IPS-18c (cell line): ENCODE data around the gene FAM53A.
A peak's percentile ranks its signal among the peaks of the same experiment; 100 is the strongest.

Experiments used
- H3K4me3 ChIP-seq: 2 replicates; pipeline ENCODE4 v1.7.0; 2013; ENCODE audit warnings: low read depth, mild to moderate bottlenecking, low read length, moderate library complexity; ENCODE audit not compliant: insufficient read depth
- H3K9me3 ChIP-seq: one replicate; pipeline ENCODE4 v1.6.1; 2013; ENCODE audit warnings: mild to moderate bottlenecking, low read length, moderate library complexity; ENCODE audit not compliant: control insufficient read depth, insufficient read depth

The FAM53A gene

DNA sequence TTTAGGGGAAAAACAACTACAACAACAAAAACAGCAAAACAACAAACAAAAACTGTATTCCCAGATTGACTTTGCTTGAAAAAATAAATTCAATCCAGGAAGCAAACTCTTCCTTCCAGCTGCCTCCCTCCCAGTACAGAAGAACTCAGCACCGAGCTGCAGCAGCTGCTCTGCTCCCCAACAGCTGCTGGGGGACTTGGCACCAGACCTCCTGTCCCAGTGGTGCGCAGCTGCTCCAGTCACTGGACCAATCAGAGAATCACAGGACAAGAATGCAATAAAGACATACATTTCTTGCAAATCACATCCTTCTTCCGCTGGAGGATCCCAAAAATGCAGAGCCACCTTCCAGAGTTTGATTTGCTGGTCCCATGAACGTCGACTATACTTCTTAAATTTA lies 11.8 kb upstream of the FAM53A start:
- no peak overlapping the region for H3K4me3 ChIP-seq

GRCh38 chr4:1693131-1693896 lies 9.2 kb upstream of the FAM53A start:
- no peak overlapping the region for H3K4me3 ChIP-seq

More for the DNA sequence above, 11.8 kb upstream of the FAM53A start:
- H3K9me3 ChIP-seq: peaks cover 2% of the 10 kb centered on the region

GRCh38 chr4:1691737-1692373 lies 7.7 kb upstream of the FAM53A start:
- H3K4me3 ChIP-seq: no peak overlapping the region
- H3K9me3 ChIP-seq: no peaks in the 10 kb centered on the region

More at GRCh38 chr4:1693131-1693896, 9.2 kb upstream of the FAM53A start:
- peaks cover 2% of the 10 kb centered on the region for H3K9me3 ChIP-seq

DNA sequence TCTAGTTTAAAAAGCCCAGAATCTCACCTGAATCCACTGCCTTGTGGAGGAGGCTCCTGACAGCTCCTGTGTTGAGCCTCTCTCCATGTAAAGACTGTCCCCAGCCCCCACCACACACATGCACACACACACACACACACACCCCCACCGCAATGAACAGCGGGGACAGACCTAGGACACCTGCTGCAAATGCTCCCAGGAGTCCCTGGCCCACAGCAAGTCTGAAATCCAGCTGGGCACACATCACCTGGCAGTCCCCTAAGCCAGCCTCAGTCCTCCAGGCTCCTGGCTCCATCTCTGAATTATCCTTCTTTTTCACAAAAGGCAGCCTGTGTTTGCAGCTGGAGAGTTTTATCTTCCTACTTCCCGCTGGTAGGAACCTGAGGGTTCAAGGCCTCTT lies 6.6 kb upstream of the FAM53A start:
- H3K9me3 ChIP-seq: no peaks in the 10 kb centered on the region

GRCh38 chr4:1686440-1687036 lies 2.4 kb upstream of the FAM53A start:
- no peak overlapping the region for H3K4me3 ChIP-seq
- peaks cover 4% of the 10 kb centered on the region for H3K9me3 ChIP-seq

More for the DNA sequence above, 6.6 kb upstream of the FAM53A start:
- H3K4me3 ChIP-seq: no peak overlapping the region

GRCh38 chr4:1685235-1686150 lies 1.4 kb upstream of the FAM53A start:
- no peak overlapping the region for H3K4me3 ChIP-seq
- H3K9me3 ChIP-seq: peaks cover 4% of the 10 kb centered on the region

DNA sequence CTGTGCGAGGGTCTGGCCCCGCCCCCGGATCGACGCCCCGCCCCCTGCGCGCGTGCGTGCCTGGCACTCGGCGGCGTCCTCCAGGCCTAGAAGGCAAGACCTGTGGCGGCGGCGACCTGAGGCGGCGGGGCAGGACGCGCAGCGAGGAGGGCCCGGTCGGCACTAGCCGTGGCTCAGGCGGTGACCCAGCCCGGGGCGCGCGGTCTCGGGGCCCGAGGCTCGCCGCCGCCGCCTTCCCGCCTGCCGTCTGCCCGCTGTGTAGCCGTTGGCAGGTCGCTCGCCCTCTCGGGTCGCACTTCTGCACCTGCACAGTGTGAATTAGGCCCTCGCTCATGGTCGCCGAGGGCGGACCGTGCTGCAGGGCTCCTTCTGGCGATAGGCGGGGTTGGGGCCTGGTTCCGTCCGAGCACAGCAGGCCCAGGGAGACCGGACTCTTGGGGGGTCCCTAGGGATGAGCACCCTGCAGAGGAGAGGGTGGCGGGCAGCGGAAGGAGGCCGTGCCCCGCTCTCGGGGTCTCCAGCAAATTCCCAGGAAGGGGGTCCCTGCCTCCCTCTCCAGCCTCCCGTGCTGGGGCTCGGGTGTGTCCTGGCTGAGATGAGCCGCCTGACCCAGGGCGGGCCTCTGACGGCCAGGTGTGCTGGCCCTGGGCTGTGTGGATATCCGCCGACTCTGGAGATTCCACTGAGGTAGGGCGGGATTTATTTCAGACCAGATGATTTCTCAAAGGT lies 557 bp upstream of the FAM53A start:
- peak overlapping the region; percentile 34; the same call in 1 of the 2 replicates for H3K4me3 ChIP-seq
- H3K9me3 ChIP-seq: peaks cover 4% of the 10 kb centered on the region

DNA sequence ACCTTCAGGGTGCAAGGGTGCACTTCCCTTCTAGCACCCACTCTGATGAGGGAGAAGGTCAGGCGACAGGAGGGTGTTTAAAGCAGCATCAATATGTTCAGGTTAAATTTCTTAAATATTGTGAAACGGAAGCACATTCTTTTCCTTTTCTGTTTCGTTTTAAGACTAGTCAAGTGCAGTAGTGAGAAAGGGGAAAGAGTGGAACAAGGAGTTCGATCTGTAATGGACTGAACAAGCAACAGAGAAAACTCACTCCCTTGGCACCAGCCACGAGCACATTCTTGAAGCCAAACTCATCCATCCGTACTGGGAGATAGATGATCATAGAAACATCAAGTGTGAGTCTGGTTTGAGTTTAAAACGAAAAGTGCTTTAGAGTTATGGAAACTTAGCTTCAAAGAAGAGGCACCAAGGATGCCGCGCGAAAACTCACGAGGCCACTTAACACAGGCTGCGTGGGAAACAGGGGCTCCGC lies 815 bp downstream of the FAM53A start:
- H3K4me3 ChIP-seq: peak overlapping the region; percentile 73
- peaks cover 4% of the 10 kb centered on the region for H3K9me3 ChIP-seq

- Histone ChIP-seq H3K4me3 (peak overlapping the region; percentile 73; the same call in 1 of the 2 replicates), H3K9me3 (peaks cover 4% of the 10 kb centered on the region)
These were observed 1.3 kb downstream of the FAM53A start for GRCh38 chr4:1682860-1683259.

- peaks cover 2% of the 10 kb centered on the region for H3K9me3 ChIP-seq
These were observed 5.9 kb downstream of the FAM53A start for GRCh38 chr4:1678244-1678643.

GRCh38 chr4:1676605-1677525 lies 7.2 kb downstream of the FAM53A start:
- Histone ChIP-seq H3K4me3 (no peak overlapping the region), H3K9me3 (no peaks in the 10 kb centered on the region)

More at GRCh38 chr4:1678244-1678643, 5.9 kb downstream of the FAM53A start:
- no peak overlapping the region for H3K4me3 ChIP-seq

GRCh38 chr4:1675802-1676137 lies 8.3 kb downstream of the FAM53A start:
- Histone ChIP-seq H3K9me3 (no peaks in the 10 kb centered on the region), H3K4me3 (no peak overlapping the region)

DNA sequence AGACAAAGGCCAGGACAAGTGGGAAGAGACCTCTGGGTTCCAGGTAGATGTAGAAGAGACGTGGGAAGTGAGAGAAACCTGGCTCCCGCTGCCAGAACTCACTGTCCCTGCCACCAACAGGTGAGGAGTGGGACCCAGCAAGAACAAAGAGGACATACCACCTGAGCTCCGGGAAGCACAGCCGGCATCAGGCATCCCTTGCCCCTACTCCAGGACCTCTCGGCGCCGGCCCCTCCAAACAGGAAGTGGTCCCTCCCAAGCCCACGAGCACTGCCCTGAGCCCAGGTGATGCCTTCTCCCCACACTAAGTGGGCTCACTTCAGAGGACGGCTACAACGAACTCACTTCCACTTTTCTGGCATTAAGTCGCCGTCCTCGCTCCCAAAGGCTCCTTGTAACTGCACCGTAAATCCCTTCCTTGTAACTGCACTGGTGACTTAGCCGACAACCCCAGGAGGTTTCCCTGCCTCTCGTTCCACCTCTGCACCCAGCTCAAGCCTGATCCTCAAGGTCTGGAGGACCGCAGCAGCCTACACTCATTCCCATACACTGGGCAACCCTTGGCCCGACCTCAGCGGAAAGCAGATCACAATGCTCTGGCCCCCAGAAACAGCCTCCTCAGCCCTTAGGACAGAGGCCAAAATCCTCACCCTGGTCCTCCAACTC lies 8.8 kb downstream of the FAM53A start:
- H3K4me3 ChIP-seq: no peak overlapping the region
- H3K9me3 ChIP-seq: no peaks in the 10 kb centered on the region

- no peak overlapping the region for H3K4me3 ChIP-seq
- H3K9me3 ChIP-seq: no peaks in the 10 kb centered on the region
These were observed 9.4 kb downstream of the FAM53A start for GRCh38 chr4:1674682-1675081.

- Histone ChIP-seq H3K4me3 (no peak overlapping the region), H3K9me3 (no peaks in the 10 kb centered on the region)
These were observed 10.4 kb downstream of the FAM53A start for GRCh38 chr4:1673671-1674070.
